GM21786 (cell line): Measurements from ENCODE around the gene ADAMTS8.

Experiments used
- ATAC-seq: cut with Tn5 transposase; IDR thresholded peaks from one replicate; pipeline ENCODE4 v1.9.1; 2021; ENCODE audit not compliant: unreplicated experiment

ADAMTS8 gene

GRCh38 chr11:130421199-130421585 is 7.2 kb downstream of the ADAMTS8 start:
- ATAC-seq, result no peak

- no peak for ATAC-seq
These were observed 7.8 kb downstream of the ADAMTS8 start for GRCh38 chr11:130420478-130421198.

GRCh38 chr11:130418756-130419155 is 9.7 kb downstream of the ADAMTS8 start:
- no peak for ATAC-seq

GRCh38 chr11:130418210-130418609 is 10.2 kb downstream of the ADAMTS8 start:
- no peak for ATAC-seq

- ATAC-seq, result no peak
These were observed 11.5 kb downstream of the ADAMTS8 start for GRCh38 chr11:130416906-130417305.

GRCh38 chr11:130416530-130416882 is 11.9 kb downstream of the ADAMTS8 start:
- no peak for ATAC-seq

GRCh38 chr11:130415731-130416529 is 12.5 kb downstream of the ADAMTS8 start:
- ATAC-seq, result no peak

GRCh38 chr11:130414107-130415080 is 14.0 kb downstream of the ADAMTS8 start:
- no peak for ATAC-seq

- no peak for ATAC-seq
These were observed 14.9 kb downstream of the ADAMTS8 start for GRCh38 chr11:130413405-130414106.

GRCh38 chr11:130411223-130411622 is 17.2 kb downstream of the ADAMTS8 start:
- no peak for ATAC-seq

- no peak for ATAC-seq
These were observed 18.6 kb downstream of the ADAMTS8 start for GRCh38 chr11:130409594-130410388.

- no peak for ATAC-seq
These were observed 19.5 kb downstream of the ADAMTS8 start for GRCh38 chr11:130408901-130409300.

GRCh38 chr11:130408401-130408890 is 20.0 kb downstream of the ADAMTS8 start:
- no peak for ATAC-seq

- ATAC-seq, result no peak
These were observed 20.4 kb downstream of the ADAMTS8 start for GRCh38 chr11:130407978-130408377.

- ATAC-seq, result no peak
These were observed 23.0 kb downstream of the ADAMTS8 start for GRCh38 chr11:130405428-130405827.

GRCh38 chr11:130404727-130405126 is 23.7 kb downstream of the ADAMTS8 start:
- no peak for ATAC-seq

GRCh38 chr11:130403967-130404366 is 24.4 kb downstream of the ADAMTS8 start:
- no peak for ATAC-seq

- no peak for ATAC-seq
These were observed 25.1 kb downstream of the ADAMTS8 start for GRCh38 chr11:130403271-130403804.

GRCh38 chr11:130402570-130402969 is 25.8 kb downstream of the ADAMTS8 start:
- no peak for ATAC-seq
